LNCAP (cell line): Measurements from ENCODE around the gene PCDHGA4.

Source experiments
- TF ChIP-seq, protein P1 (sequence below): fragments of 450-650 bp; IDR thresholded peaks from 2 replicates; pipeline ENCODE4 v1.5.1; 2017; ENCODE audit warnings: mild to moderate bottlenecking

The PCDHGA4 gene

DNA sequence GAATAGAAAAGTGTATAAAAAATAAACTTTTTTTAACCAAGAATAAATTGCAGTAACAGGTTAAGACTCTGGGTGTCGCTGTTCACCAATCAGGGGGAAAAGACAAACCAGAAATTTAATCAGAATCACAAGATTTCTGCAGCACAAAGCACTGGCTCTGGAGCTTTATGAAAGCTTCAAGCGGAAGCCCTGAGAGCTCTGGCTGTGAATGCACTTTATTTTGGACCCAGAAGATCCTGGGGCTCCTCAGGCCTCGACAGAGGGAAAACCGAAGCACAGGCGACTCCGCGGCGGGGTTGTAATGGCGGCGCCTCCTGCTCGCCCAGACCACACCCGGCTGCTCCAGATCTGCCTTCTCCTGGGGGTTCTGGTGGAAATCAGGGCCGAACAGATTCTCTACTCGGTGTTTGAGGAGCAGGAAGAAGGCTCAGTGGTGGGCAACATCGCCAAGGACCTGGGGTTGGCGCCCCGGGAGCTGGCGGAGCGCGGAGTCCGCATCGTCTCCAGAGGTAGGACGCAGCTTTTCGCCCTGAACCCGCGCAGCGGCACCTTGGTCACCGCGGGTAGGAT, at the start of gene PCDHGA4:
TSS of gene PCDHGA4 (plus strand) at position 122 of the 570 bp plus-strand sequence. CDS start at position 209, 87 bp downstream.
- TF ChIP-seq, protein P1, sequence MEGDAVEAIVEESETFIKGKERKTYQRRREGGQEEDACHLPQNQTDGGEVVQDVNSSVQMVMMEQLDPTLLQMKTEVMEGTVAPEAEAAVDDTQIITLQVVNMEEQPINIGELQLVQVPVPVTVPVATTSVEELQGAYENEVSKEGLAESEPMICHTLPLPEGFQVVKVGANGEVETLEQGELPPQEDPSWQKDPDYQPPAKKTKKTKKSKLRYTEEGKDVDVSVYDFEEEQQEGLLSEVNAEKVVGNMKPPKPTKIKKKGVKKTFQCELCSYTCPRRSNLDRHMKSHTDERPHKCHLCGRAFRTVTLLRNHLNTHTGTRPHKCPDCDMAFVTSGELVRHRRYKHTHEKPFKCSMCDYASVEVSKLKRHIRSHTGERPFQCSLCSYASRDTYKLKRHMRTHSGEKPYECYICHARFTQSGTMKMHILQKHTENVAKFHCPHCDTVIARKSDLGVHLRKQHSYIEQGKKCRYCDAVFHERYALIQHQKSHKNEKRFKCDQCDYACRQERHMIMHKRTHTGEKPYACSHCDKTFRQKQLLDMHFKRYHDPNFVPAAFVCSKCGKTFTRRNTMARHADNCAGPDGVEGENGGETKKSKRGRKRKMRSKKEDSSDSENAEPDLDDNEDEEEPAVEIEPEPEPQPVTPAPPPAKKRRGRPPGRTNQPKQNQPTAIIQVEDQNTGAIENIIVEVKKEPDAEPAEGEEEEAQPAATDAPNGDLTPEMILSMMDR = no peak; the same call in 1 of the 2 replicates

DNA sequence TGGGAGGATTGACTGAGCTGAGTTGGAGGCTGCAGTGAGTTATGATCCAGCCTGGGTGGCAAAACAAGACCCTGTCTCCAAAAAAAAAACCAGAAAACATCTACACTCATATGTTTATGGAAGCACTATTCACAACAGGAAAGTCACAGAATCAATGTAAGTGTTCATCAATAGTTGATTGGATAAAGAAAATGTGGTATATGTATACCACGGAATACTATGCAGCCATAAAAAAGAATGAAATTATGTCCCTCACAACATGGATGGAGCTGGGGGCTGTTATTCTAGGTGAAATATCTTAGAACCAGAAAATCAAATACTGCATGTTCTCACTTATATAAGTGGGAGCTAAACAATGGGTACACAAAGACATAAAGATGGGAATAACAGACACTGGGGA, 48.2 kb upstream of the PCDHGA4 start:
- TF ChIP-seq, protein P1 = no peak

DNA sequence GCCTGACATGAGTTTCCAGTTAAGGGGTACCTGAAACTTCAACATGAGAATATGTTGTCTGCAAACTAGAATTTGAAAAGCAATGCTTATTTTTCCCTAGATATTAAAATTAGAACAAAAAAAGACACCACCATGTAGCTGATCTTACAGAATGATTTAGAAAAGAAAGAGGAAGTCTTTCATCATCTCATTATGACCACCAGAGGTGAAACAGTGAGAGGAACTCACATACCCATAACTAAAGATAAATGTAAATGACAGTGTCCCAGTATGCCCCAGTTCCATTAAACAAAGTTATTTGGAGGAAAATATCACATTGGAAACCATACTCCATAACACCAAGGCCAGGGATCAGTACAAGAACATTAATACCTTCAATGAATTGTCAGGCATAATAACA, 41.1 kb upstream of the PCDHGA4 start:
- TF ChIP-seq, protein P1 = no peak

GRCh38 chr5:141319202-141319601, 35.6 kb upstream of the PCDHGA4 start:
- TF ChIP-seq, protein P1 = no peak

GRCh38 chr5:141319699-141320098, 35.1 kb upstream of the PCDHGA4 start:
- TF ChIP-seq, protein P1 = no peak

GRCh38 chr5:141320225-141321169, 34.3 kb upstream of the PCDHGA4 start, which contains the start of gene TAF7:
TAF7 (minus strand) TSS chr5:141320784; CDS start chr5:141320044, 740 bp downstream.
- TF ChIP-seq, protein P1 = peak; percentile 95

- TF ChIP-seq, protein P1 = no peak
These were observed 32.6 kb upstream of the PCDHGA4 start for GRCh38 chr5:141322261-141322660.
